Astrocyte (in vitro differentiated cells and primary cell): ENCODE measurements around the gene VPS25. TPM values are rescaled to one million over a fixed set of nuclear protein-coding genes. Genes with fewer than 3 reads are reported as not detected.
A peak's percentile ranks its signal among the peaks of the same experiment; 100 is the strongest.

Source experiments
- DNase-seq: peaks from one replicate; pipeline ENCODE4 v3.0.0-alpha.2; 2010; ENCODE audit warnings: low read depth
- FAIRE-seq: peaks from 2 replicates; lab custom pipeline; 2011; peaks lifted over from hg19 to GRCh38; lab: Jason Lieb, UNC
- H2AFZ ChIP-seq: 2 replicates; pipeline ENCODE4 v1.6.0; 2012; ENCODE audit warnings: low read depth, low read length, inconsistent platforms
- H3K27ac ChIP-seq: 2 replicates; pipeline ENCODE4 v1.5.1; 2011; ENCODE audit warnings: low read depth, low read length, inconsistent platforms
- H3K27me3 ChIP-seq: 2 replicates; pipeline ENCODE4 v1.6.0; 2011; ENCODE audit warnings: low read length, inconsistent platforms; ENCODE audit not compliant: insufficient read depth
- H3K36me3 ChIP-seq: 2 replicates; pipeline ENCODE4 v1.5.1; 2011; ENCODE audit warnings: low read length, inconsistent platforms; ENCODE audit not compliant: insufficient read depth
- H3K4me1 ChIP-seq: 2 replicates; pipeline ENCODE4 v1.5.1; 2011; ENCODE audit warnings: low read length, inconsistent platforms; ENCODE audit not compliant: insufficient read depth
- H3K4me2 ChIP-seq: 2 replicates; pipeline ENCODE4 v1.6.0; 2012; ENCODE audit warnings: low read length, inconsistent platforms
- H3K4me3 ChIP-seq: 2 replicates; pipeline ENCODE4 v1.5.1; 2011; ENCODE audit warnings: low read depth, mild to moderate bottlenecking, low read length, inconsistent platforms; ENCODE audit not compliant: insufficient read depth
- H3K79me2 ChIP-seq: 2 replicates; pipeline ENCODE4 v1.6.0; 2012; ENCODE audit warnings: mild to moderate bottlenecking, low read length, inconsistent platforms; ENCODE audit not compliant: insufficient read depth
- H3K9ac ChIP-seq: 2 replicates; pipeline ENCODE4 v1.6.0; 2012; ENCODE audit warnings: mild to moderate bottlenecking, low read length, inconsistent platforms
- H3K9me3 ChIP-seq: 2 replicates; pipeline ENCODE4 v1.5.1; 2012; ENCODE audit warnings: low read depth, mild to moderate bottlenecking, low read length, inconsistent platforms; ENCODE audit not compliant: insufficient read depth
- H4K20me1 ChIP-seq: 2 replicates; pipeline ENCODE4 v1.6.0; 2012; ENCODE audit warnings: low read length, inconsistent platforms; ENCODE audit not compliant: insufficient read depth
- H3K27ac Mint-ChIP-seq: one replicate; pipeline ENCODE4 v1.8.0; 2021; ENCODE audit warnings: mild to moderate bottlenecking, mixed read lengths; ENCODE audit not compliant: unreplicated experiment
- H3K27me3 Mint-ChIP-seq: one replicate; pipeline ENCODE4 v1.8.0; 2021; ENCODE audit warnings: low read depth, mixed read lengths; ENCODE audit not compliant: unreplicated experiment
- H3K36me3 Mint-ChIP-seq: one replicate; pipeline ENCODE4 v1.8.0; 2021; ENCODE audit warnings: low read depth, mixed read lengths; ENCODE audit not compliant: unreplicated experiment
- H3K4me1 Mint-ChIP-seq: one replicate; pipeline ENCODE4 v1.8.0; 2021; ENCODE audit warnings: low read depth, mixed read lengths; ENCODE audit not compliant: unreplicated experiment
- H3K4me3 Mint-ChIP-seq: one replicate; pipeline ENCODE4 v1.8.0; 2021; ENCODE audit warnings: mild to moderate bottlenecking, moderate library complexity, mixed read lengths; ENCODE audit not compliant: unreplicated experiment
- H3K9me3 Mint-ChIP-seq: one replicate; pipeline ENCODE4 v1.8.0; 2021; ENCODE audit warnings: mild to moderate bottlenecking, mixed read lengths; ENCODE audit not compliant: unreplicated experiment
- EZH2 ChIP-seq: IDR thresholded peaks from 2 replicates; pipeline ENCODE4 v1.6.1; 2012; ENCODE audit warnings: mild to moderate bottlenecking, low read length, inconsistent platforms; ENCODE audit not compliant: insufficient read depth
- total RNA-seq: library from RNA; stranded (reverse); gene quantifications from 2 replicates; pipeline ENCODE4 v1.2.1, GENCODE V29; 2021
- TF ChIP-seq, protein P1 (sequence below): IDR thresholded peaks from 2 replicates; pipeline ENCODE4 v1.5.1; 2011; ENCODE audit warnings: low read depth, mild to moderate bottlenecking, inconsistent platforms, low read length, moderate library complexity; ENCODE audit not compliant: insufficient read depth

Gene VPS25
- total RNA-seq, 1 donor from 2014 or later = 49.5 TPM

DNA sequence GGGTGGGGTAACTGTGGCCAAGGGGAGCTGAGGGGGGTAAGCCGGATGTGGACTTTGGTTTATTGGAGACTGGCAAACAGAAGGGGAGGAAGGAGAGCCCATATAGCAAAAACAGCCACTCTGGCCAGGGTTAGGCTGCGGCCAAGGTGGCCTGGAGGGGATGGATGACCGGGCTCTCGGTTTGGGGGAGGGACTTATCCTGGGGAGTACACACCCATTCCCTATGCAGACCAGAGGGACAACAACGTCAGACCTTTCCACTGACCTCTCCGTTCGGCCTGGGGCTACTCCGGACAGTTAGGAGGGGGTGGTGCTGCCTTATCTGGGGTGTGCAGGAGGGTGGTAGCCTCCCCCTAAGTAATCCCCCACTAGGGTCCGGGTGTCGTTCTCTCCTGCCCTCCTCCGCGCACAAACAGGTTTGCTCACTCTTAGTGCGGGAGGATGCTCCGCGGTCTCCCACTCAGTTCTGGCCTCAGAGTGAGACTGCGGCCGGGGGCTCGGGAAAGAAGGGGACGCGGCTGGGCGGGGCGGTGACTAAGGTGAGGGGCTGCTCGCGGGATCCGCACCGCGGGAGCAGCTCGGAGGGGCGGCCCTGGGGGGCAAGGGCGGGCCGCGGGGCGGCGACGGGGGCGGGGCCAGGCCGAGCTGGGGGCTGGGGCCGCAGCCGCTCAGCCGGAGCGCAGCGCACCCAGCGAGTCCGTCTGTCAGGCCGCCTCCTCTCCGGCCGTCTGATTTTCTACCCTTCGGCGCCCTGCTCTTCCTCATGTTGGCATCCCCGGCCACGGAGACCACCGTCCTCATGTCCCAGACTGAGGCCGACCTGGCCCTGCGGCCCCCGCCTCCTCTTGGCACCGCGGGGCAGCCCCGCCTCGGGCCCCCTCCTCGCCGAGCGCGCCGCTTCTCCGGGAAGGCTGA lies 6.9 kb downstream of the VPS25 start, which contains the start of gene WNK4:
Gene WNK4, plus strand, starts transcription at position 675 of the 915 bp plus-strand sequence. Its CDS starts 89 bp downstream, at position 764.
- Mint-ChIP-seq H3K36me3 (peaks cover 8% of the 10 kb centered on the region), H3K27me3 (no peaks in the 10 kb centered on the region), H3K4me3 (peak within 1 kb of the TSS; percentile 92), H3K9me3 (no peaks in the 10 kb centered on the region), H3K4me1 (peaks cover 35% of the 10 kb centered on the region), H3K27ac (peak within 1 kb of the TSS; percentile 83)
- Histone ChIP-seq H3K4me2 (peak within 1 kb of the TSS; percentile 96), H3K9me3 (no peaks in the 10 kb centered on the region), H3K4me3 (peak within 1 kb of the TSS; percentile 85), H3K36me3 (peaks cover 7% of the 10 kb centered on the region), H3K27ac (peak within 1 kb of the TSS; percentile 52), H3K27me3 (no peaks in the 10 kb centered on the region), H3K79me2 (peaks cover 47% of the 10 kb centered on the region), H3K9ac (peak within 1 kb of the TSS; percentile 85), H4K20me1 (peaks cover 30% of the 10 kb centered on the region), H3K4me1 (peaks cover 53% of the 10 kb centered on the region), H2AFZ (peak within 1 kb of the TSS; percentile 50)
- no peak for FAIRE-seq
- TF ChIP-seq, protein P1, sequence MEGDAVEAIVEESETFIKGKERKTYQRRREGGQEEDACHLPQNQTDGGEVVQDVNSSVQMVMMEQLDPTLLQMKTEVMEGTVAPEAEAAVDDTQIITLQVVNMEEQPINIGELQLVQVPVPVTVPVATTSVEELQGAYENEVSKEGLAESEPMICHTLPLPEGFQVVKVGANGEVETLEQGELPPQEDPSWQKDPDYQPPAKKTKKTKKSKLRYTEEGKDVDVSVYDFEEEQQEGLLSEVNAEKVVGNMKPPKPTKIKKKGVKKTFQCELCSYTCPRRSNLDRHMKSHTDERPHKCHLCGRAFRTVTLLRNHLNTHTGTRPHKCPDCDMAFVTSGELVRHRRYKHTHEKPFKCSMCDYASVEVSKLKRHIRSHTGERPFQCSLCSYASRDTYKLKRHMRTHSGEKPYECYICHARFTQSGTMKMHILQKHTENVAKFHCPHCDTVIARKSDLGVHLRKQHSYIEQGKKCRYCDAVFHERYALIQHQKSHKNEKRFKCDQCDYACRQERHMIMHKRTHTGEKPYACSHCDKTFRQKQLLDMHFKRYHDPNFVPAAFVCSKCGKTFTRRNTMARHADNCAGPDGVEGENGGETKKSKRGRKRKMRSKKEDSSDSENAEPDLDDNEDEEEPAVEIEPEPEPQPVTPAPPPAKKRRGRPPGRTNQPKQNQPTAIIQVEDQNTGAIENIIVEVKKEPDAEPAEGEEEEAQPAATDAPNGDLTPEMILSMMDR = no peak
- peak; percentile 18 for TF ChIP-seq EZH2
- DNase-seq = peak; percentile 37

- peak overlapping the region; percentile 85 for H3K4me3 ChIP-seq
- H3K4me2 ChIP-seq = peak overlapping the region; percentile 96
- H3K27me3 ChIP-seq = no peaks in the 10 kb centered on the region
- H3K9ac ChIP-seq = peak overlapping the region; percentile 85
- Mint-ChIP-seq H3K27me3 (no peaks in the 10 kb centered on the region), H3K4me3 (peak overlapping the region; percentile 92), H3K4me1 (peaks cover 27% of the 10 kb centered on the region), H3K36me3 (peaks cover 11% of the 10 kb centered on the region), H3K27ac (peak overlapping the region; percentile 83), H3K9me3 (no peaks in the 10 kb centered on the region)
- DNase-seq (no peak), FAIRE-seq (no peak)
- peaks cover 47% of the 10 kb centered on the region for H3K79me2 ChIP-seq
- no peak overlapping the region for H2AFZ ChIP-seq
- peaks cover 45% of the 10 kb centered on the region for H3K4me1 ChIP-seq
- TF ChIP-seq EZH2 = no peak
- TF ChIP-seq, protein P1 = no peak
- H3K9me3 ChIP-seq = no peaks in the 10 kb centered on the region
- H3K27ac ChIP-seq = peak overlapping the region; percentile 36
- H4K20me1 ChIP-seq = peaks cover 37% of the 10 kb centered on the region
- peaks cover 10% of the 10 kb centered on the region for H3K36me3 ChIP-seq
These were observed 7.8 kb downstream of the VPS25 start for GRCh38 chr17:42780851-42781638.
